H4 (cell line): ENCODE data around the gene ZSCAN25. TPM values are rescaled to one million over a fixed set of nuclear protein-coding genes. Genes with fewer than 3 reads are reported as not detected.
A peak's percentile ranks its signal among the peaks of the same experiment; 100 is the strongest.
"Not testable (repeated sequence)": the region's sequence is repeated elsewhere in the genome, so short reads cannot be mapped to it uniquely, and the experiment has no call there.

Source experiments
- DNase-seq: peaks from one replicate; pipeline ENCODE4 v3.0.0-alpha.2; 2015; ENCODE audit warnings: low spot score
- total RNA-seq: library from RNA; depleted of rRNA; stranded (reverse); fragments of >200 nt; shearing (Covaris generic); gene quantifications from 2 replicates; pipeline ENCODE4 v1.2.3, GENCODE V29; 2014; rRNA removed

Gene ZSCAN25
- 6.9 and 14.2 TPM in 2 replicates for total RNA-seq

DNA sequence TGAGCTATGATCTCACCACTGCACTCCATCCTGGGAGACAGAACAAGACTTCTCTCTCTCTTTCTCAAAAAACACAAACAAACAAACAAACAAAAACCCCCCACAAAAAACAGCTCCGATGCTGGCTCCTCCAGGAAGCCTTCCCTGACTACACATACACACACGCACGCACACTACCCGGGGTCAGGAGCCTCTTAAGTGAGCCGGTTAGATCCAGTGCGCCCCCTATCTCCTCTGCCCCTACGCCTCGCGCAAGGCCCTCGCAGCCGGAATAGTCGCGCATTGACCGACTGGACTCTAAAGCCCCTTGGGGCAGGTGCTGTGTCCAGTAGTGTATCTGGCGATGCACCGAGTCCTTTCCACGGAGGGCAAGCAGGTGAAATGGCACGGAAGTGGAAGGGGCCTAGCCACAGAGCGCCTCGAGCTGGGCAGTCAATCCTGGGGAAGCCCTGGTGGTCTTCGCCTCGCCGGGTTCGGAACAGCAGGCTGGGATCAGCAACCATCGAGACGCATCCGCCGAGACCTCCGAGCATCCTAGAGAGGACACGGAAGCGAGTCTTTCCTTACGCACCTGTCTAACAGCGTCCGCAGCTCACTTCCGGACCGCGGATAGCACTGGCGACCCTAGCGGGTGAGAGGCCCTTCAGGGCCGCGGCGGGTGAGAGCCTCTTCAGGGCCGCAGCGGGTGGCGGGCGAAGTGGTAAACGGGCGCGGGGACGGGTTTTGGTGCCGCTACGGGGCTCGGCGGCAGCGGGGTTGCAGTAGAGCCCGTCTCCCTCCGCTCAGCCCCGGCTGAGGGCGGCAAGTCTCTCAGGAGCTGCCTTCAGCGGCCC is at the start of gene ZSCAN25:
Gene ZSCAN25, plus strand, starts transcription at position 588 of the 833 bp plus-strand sequence. CDS start 2,661 bp downstream, outside the sequence.
- DNase-seq = peak; percentile 94

GRCh38 chr7:99568770-99569169 is 48.0 kb upstream of the ZSCAN25 start:
- DNase-seq = not testable (repeated sequence)

DNA sequence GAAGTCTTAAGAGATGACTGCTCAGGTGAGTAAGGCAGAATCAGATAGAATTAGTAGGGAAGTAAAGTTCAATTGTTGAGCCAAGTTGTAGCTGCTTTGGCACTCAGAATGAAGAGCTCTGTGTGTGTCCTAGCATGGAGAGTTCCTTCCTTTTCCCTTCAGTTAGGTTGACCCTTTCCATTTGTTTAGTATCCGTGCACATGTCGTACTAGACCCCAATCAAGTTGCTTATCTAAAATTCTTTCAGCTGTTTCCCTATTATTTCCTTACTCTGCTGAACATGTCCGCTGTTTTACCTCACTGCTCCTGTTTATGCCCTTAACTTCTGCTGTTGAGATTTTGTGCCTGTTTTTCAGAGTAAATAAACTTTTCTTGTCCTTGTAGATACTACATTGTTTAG is 45.0 kb upstream of the ZSCAN25 start:
- no peak for DNase-seq

DNA sequence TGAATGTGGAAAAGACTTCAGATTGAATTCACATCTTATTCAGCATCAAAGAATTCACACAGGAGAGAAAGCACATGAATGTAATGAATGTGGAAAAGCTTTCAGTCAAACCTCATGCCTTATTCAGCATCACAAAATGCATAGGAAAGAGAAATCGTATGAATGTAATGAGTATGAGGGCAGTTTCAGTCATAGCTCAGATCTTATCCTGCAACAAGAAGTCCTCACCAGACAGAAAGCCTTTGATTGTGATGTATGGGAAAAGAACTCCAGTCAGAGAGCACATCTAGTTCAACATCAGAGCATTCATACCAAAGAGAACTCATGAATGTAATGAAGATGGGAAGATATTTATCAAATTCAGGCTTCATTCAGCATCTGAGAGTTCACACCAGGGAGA is 43.5 kb upstream of the ZSCAN25 start:
- no peak for DNase-seq

DNA sequence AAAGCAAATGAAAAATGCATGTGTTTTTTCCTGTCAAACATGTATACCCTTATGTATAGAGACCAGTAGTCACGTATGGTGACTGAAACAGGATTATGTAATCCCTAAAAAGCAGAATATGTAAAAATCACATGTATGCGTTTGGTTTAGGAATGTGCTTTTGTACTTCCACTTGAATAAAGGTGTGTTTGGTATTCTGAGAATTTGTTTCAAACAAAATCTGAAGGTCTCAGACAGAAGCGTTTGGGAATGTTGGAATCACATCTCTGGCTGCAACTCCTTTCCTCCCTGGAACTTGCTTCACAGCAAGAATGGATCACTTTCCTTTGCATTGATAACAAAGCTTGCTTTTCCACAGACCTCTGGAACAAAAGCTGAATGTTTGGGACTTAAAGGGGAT is 40.5 kb upstream of the ZSCAN25 start:
- no peak for DNase-seq

- no peak for DNase-seq
Measured at GRCh38 chr7:99579281-99579955, 37.3 kb upstream of the ZSCAN25 start.

- DNase-seq = no peak
Measured at GRCh38 chr7:99579956-99580777, 36.6 kb upstream of the ZSCAN25 start.

DNA sequence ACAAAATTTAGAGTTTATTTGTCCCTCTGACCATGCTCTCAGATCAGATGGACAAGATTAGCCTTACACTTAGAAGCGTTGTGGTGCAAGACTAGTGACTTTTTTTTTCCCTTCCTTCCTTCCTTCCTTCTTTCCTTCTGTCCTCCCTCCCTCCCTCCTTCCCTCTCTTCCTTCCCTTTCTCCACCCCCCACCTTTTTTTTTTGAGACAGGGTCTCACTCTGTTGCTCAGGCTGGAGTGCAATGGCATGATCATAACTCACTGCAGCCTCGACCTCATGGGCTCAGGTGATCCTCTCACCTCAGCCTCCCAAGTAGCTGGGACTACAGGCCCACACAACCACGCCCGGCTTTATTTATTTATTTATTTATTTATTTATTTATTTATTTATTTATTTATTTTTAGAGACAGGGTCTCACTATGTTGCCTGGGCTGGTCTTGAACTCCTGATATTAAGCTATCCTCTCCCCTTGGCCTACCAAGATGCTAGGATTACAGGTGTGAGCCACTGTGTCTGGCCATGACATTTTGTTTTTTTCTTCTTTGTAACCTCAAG is 35.9 kb upstream of the ZSCAN25 start:
- DNase-seq = not testable (repeated sequence)

GRCh38 chr7:99588868-99589267 is 27.9 kb upstream of the ZSCAN25 start:
- no peak for DNase-seq

DNA sequence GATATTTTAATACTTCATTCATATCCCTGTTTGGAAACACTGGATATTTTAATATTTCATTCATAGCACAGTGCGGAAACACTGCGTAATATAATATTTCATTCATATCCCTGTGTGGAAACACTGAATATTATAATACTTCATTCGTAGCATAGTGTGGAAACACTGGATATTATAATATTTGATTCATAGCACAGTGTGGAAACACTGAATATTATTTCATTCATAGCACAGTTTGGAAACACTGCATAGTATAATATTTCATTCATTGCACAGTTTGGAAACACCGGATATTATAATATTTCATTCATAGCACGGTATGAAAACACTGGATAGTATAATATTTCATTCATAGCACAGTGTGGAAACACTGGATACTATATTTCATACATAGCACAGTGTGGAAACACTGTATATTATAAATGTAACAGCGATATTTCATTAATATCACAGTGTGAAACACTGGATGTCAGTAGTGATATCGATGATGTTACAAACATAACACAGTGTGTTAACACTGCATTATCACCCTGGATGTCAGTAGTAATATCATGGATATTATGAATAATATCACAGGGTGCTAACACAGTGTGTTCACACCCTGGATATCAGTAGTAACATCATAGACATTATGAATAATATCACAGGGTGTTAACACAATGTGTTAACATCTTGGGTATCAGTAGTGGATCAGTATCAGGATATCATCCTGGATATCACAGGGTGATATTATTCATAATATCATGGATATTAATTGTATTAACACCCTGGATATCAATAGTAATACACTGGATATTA is 21.6 kb upstream of the ZSCAN25 start:
- DNase-seq = no peak

- DNase-seq = no peak
Measured at GRCh38 chr7:99596408-99596955, 20.3 kb upstream of the ZSCAN25 start.

DNA sequence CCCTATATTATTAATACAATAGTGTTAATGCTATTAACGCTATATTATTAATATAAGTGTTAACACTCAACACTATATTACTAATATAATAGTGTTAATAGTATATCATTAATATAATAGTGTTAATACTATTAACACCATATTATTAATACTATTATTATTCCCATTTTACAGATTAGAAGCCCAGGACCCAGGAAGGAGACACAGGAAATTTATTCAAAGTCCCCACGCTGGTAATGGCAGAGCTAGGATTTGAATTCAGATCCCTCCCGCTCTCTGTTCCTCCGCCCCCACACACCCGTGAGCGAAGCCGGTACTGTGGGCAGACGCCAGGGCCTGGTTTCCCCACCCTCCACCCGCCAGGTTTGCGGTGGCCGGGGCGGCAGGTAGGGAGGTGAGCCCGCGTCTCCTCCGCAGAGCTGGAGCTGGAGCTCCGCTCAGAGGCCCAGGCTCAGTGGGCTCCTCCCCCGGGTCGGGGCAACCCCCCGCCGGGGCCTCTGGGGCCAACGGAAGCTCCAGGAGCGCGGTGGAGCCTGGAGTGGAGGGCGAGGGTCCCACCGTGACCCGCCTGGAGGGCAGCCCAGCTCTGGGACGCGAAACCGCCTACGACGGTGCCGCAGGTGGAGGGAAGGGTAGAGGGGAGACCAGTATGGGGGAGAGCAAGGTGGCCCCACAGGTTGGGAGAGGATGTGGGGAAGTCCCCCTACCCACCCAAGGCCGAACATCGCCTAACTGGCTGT is 18.8 kb upstream of the ZSCAN25 start, which contains the start of gene TMEM225B:
Gene TMEM225B, plus strand, starts transcription at position 506 of the 740 bp plus-strand sequence. CDS start 6,122 bp downstream, outside the sequence.
- no peak for DNase-seq

GRCh38 chr7:99599836-99600235 is 16.9 kb upstream of the ZSCAN25 start:
- no peak for DNase-seq

- DNase-seq = no peak
Measured at GRCh38 chr7:99601656-99602310, 15.0 kb upstream of the ZSCAN25 start.

- no peak for DNase-seq
Measured at GRCh38 chr7:99605527-99605926, 11.2 kb upstream of the ZSCAN25 start.

GRCh38 chr7:99606531-99606930 is 10.2 kb upstream of the ZSCAN25 start:
- no peak for DNase-seq

DNA sequence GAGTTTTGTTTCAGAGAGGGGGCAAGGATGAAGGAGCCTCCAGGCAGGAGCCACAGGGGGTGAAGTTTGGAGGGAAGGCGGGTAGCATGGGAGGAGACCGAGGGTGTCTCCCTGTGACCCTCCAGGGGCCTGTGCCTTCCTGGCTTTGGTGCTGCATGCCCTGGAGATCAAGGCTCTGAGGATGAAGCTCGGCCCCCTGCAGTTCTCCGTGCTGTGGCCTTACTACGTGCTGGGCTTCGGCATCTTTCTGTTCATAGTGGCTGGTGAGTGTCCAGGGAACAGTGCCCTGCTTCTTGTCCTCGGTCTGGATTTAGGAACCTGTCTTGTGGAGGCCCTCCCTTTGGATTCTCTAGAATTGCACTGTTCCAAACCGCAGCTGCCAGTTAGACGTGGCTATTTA is 9.2 kb upstream of the ZSCAN25 start:
- DNase-seq = no peak

DNA sequence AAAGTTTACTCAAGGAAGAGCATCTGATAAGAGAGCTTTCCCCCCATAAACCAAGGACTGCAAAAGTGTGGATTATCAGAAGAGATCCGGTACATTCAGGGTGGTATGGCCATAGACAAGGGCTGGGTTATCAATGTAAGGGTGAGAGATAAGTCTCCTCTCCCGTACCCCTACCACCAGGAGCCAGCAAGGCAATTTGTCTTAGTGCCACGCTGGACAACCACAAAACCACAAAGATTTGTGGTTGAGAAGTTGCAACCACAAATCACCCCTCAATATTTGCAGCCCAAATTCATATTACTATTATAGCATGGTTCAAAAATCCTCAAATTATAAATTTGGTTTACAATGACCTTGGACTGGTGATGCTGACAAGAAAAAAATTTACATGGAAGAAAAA is 2.3 kb upstream of the ZSCAN25 start:
- DNase-seq = no peak

DNA sequence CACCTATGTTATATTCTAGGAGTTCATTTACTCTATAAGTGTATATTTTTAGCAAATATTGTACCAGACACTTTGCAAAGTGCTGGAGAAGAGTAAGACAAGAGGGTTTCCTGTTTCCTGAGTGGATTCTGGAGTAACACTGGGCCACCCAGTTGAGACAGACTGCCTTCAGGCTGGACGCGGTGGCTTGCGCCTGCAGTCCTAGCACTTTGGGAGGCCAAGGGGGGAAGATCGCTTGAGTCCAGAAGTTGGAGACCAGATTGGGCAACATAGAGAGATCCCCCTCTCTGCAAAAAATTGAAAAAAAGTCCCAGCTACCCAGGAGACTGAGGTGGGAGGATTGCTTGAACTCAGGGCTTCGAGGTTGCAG is 772 bp upstream of the ZSCAN25 start:
- DNase-seq = no peak
